Muscle layer of colon (tissue), 2 donors: Measurements from ENCODE around the gene ATP13A3.

Source experiments
- H3K27ac ChIP-seq: one replicate; pipeline ENCODE4 v1.7.0; 2013; ENCODE audit warnings: low read depth, mild to moderate bottlenecking, low read length, moderate library complexity
- H3K27me3 ChIP-seq, 2 donors: one replicate each; pipeline ENCODE4 v1.7.0; 2013; ENCODE audit warnings: low read length in 2 of 2, mild to moderate bottlenecking in 2 of 2; ENCODE audit not compliant: insufficient read depth in 2 of 2, control insufficient read depth in 1 of 2
- H3K36me3 ChIP-seq: one replicate; pipeline ENCODE4 v1.7.0; 2013; ENCODE audit warnings: mild to moderate bottlenecking, low read length; ENCODE audit not compliant: insufficient read depth
- H3K4me1 ChIP-seq: one replicate; pipeline ENCODE4 v1.7.0; 2013; ENCODE audit warnings: mild to moderate bottlenecking, low read length; ENCODE audit not compliant: insufficient read depth
- H3K4me3 ChIP-seq, 2 donors: one replicate each; pipeline ENCODE4 v1.7.0; 2013; ENCODE audit warnings: low read length in 2 of 2, low read depth in 1 of 2, mild to moderate bottlenecking in 1 of 2, moderate library complexity in 1 of 2
- H3K9ac ChIP-seq: one replicate; pipeline ENCODE4 v1.7.0; 2013; ENCODE audit warnings: low read length
- H3K9me3 ChIP-seq: one replicate; pipeline ENCODE4 v1.7.0; 2013; ENCODE audit warnings: mild to moderate bottlenecking, low read length
- donor health status: abdominal sarcoma.
- donor health status: Adenocarcinoma of cecum.

ATP13A3 gene

GRCh38 chr3:194472290-194472920, 14.4 kb downstream of the ATP13A3 start:
- Histone ChIP-seq H3K27me3 (no peaks in the 10 kb centered on the region), H3K9ac (no peak overlapping the region), H3K36me3 (no peaks in the 10 kb centered on the region), H3K4me1 (peaks cover 5% of the 10 kb centered on the region), H3K27ac (no peak overlapping the region), H3K4me3 (no peak overlapping the region), H3K9me3 (no peaks in the 10 kb centered on the region)

GRCh38 chr3:194471863-194472262, 14.9 kb downstream of the ATP13A3 start:
- Histone ChIP-seq H3K9ac (no peak overlapping the region), H3K27me3 (no peaks in the 10 kb centered on the region), H3K4me1 (peaks cover 5% of the 10 kb centered on the region), H3K9me3 (no peaks in the 10 kb centered on the region), H3K36me3 (no peaks in the 10 kb centered on the region), H3K4me3 (no peak overlapping the region), H3K27ac (no peak overlapping the region)

GRCh38 chr3:194470615-194471014, 16.2 kb downstream of the ATP13A3 start:
- no peak overlapping the region for H3K9ac ChIP-seq
- no peaks in the 10 kb centered on the region for H3K36me3 ChIP-seq
- no peaks in the 10 kb centered on the region for H3K9me3 ChIP-seq
- H3K4me1 ChIP-seq = peaks cover 5% of the 10 kb centered on the region
- H3K27me3 ChIP-seq = no peaks in the 10 kb centered on the region
- H3K4me3 ChIP-seq = no peak overlapping the region
- no peak overlapping the region for H3K27ac ChIP-seq

GRCh38 chr3:194469977-194470376, 16.8 kb downstream of the ATP13A3 start:
- no peak overlapping the region for H3K27ac ChIP-seq

GRCh38 chr3:194468086-194468485, 18.7 kb downstream of the ATP13A3 start:
- Histone ChIP-seq H3K4me1 (peaks cover 5% of the 10 kb centered on the region), H3K9ac (no peak overlapping the region), H3K4me3 (no peak overlapping the region)

More at GRCh38 chr3:194469977-194470376, 16.8 kb downstream of the ATP13A3 start:
- Histone ChIP-seq H3K27me3 (no peaks in the 10 kb centered on the region), H3K9ac (no peak overlapping the region), H3K9me3 (no peaks in the 10 kb centered on the region), H3K4me3 (no peak overlapping the region), H3K4me1 (peaks cover 5% of the 10 kb centered on the region), H3K36me3 (no peaks in the 10 kb centered on the region)

GRCh38 chr3:194466761-194467356, 19.9 kb downstream of the ATP13A3 start:
- no peak overlapping the region for H3K4me3 ChIP-seq
- no peak overlapping the region for H3K9ac ChIP-seq
- H3K27me3 ChIP-seq = no peaks in the 10 kb centered on the region
- no peaks in the 10 kb centered on the region for H3K36me3 ChIP-seq
- H3K9me3 ChIP-seq = no peaks in the 10 kb centered on the region
- peaks cover under 1% of the 10 kb centered on the region for H3K4me1 ChIP-seq
- H3K27ac ChIP-seq = no peak overlapping the region

More at GRCh38 chr3:194468086-194468485, 18.7 kb downstream of the ATP13A3 start:
- Histone ChIP-seq H3K9me3 (no peaks in the 10 kb centered on the region), H3K27ac (no peak overlapping the region), H3K27me3 (no peaks in the 10 kb centered on the region), H3K36me3 (no peaks in the 10 kb centered on the region)

GRCh38 chr3:194465920-194466570, 20.8 kb downstream of the ATP13A3 start:
- no peaks in the 10 kb centered on the region for H3K9me3 ChIP-seq
- H3K36me3 ChIP-seq = no peaks in the 10 kb centered on the region
- no peak overlapping the region for H3K9ac ChIP-seq
- no peak overlapping the region for H3K4me3 ChIP-seq
- no peaks in the 10 kb centered on the region for H3K4me1 ChIP-seq
- no peaks in the 10 kb centered on the region for H3K27me3 ChIP-seq
- no peak overlapping the region for H3K27ac ChIP-seq

- no peak overlapping the region for H3K9ac ChIP-seq
- no peaks in the 10 kb centered on the region for H3K4me1 ChIP-seq
- peaks cover 2% of the 10 kb centered on the region for H3K36me3 ChIP-seq
- no peak overlapping the region for H3K27ac ChIP-seq
- no peaks in the 10 kb centered on the region for H3K27me3 ChIP-seq
- no peak overlapping the region for H3K4me3 ChIP-seq
- no peaks in the 10 kb centered on the region for H3K9me3 ChIP-seq
These were observed 21.6 kb downstream of the ATP13A3 start for GRCh38 chr3:194465246-194465645.

GRCh38 chr3:194464692-194465091, 22.1 kb downstream of the ATP13A3 start:
- Histone ChIP-seq H3K36me3 (peaks cover 7% of the 10 kb centered on the region), H3K4me3 (no peak overlapping the region), H3K9ac (no peak overlapping the region), H3K9me3 (no peaks in the 10 kb centered on the region), H3K27me3 (no peaks in the 10 kb centered on the region), H3K4me1 (no peaks in the 10 kb centered on the region), H3K27ac (no peak overlapping the region)

GRCh38 chr3:194462936-194463335, 23.9 kb downstream of the ATP13A3 start:
- Histone ChIP-seq H3K4me1 (no peaks in the 10 kb centered on the region), H3K9me3 (no peaks in the 10 kb centered on the region), H3K4me3 (no peak overlapping the region), H3K27ac (no peak overlapping the region), H3K27me3 (no peaks in the 10 kb centered on the region), H3K36me3 (peaks cover 8% of the 10 kb centered on the region), H3K9ac (no peak overlapping the region)

GRCh38 chr3:194460566-194460965, 26.2 kb downstream of the ATP13A3 start:
- no peaks in the 10 kb centered on the region for H3K27me3 ChIP-seq
- H3K27ac ChIP-seq = no peak overlapping the region
- no peaks in the 10 kb centered on the region for H3K4me1 ChIP-seq
- no peak overlapping the region for H3K4me3 ChIP-seq
- no peaks in the 10 kb centered on the region for H3K9me3 ChIP-seq
- H3K9ac ChIP-seq = no peak overlapping the region
- peaks cover 9% of the 10 kb centered on the region for H3K36me3 ChIP-seq
